ENCODE measurements around the gene KCMF1. TPM values are rescaled to one million over a fixed set of nuclear protein-coding genes. Genes with fewer than 3 reads are reported as not detected.

The KCMF1 gene
- total and polyA plus RNA-seq, 2 of the 13 experiments (the other 11 are each of a cell fraction or from before 2014, with no cell fraction given), result 62.1 to 116 TPM

DNA sequence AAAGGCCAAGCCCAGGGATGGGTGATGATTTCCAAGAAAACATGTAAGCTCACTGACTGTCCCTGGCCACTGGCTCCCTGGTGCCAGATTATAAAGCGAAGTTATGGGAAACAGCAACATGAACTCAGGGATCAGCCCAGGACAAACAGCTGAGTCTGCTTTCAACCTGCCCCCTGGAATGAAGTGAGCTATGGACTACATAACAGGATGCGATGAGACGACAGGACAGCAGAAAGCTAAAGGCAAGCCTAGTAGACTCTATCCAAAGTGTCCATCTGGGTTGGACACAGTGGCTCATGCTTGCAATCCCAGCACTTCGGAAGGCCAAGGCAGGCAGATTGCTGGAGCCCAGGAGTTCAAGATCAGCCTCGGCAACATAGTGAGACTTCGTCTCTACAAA is 16.6 kb upstream of the KCMF1 start (continued):
- peak; percentile 13; the same call in 1 of the 2 replicates for TF ChIP-seq FOSL2 (CRISPR knock-in tag; IDR thresholded peaks at IDR 0.05)
- TF ChIP-seq SAFB2 (CRISPR knock-in tag; IDR thresholded peaks at IDR 0.05; ENCODE audit: borderline replicate concordance, low read depth), result no peak
- TF ChIP-seq ZNF782 (CRISPR knock-in tag; IDR thresholded peaks at IDR 0.05; ENCODE audit: borderline replicate concordance), result no peak
- peak; percentile 45; the same call in 1 of the 2 replicates for TF ChIP-seq MIER2 (CRISPR knock-in tag; IDR thresholded peaks at IDR 0.05)
- no peak for TF ChIP-seq GTF2F1 (IDR thresholded peaks at IDR 0.05; ENCODE audit: low read length)
- TF ChIP-seq, protein P1, sequence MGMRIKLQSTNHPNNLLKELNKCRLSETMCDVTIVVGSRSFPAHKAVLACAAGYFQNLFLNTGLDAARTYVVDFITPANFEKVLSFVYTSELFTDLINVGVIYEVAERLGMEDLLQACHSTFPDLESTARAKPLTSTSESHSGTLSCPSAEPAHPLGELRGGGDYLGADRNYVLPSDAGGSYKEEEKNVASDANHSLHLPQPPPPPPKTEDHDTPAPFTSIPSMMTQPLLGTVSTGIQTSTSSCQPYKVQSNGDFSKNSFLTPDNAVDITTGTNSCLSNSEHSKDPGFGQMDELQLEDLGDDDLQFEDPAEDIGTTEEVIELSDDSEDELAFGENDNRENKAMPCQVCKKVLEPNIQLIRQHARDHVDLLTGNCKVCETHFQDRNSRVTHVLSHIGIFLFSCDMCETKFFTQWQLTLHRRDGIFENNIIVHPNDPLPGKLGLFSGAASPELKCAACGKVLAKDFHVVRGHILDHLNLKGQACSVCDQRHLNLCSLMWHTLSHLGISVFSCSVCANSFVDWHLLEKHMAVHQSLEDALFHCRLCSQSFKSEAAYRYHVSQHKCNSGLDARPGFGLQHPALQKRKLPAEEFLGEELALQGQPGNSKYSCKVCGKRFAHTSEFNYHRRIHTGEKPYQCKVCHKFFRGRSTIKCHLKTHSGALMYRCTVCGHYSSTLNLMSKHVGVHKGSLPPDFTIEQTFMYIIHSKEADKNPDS (CRISPR knock-in tag; IDR thresholded peaks at IDR 0.05), result 0 out of 2 replicates have a peak, but pooled peaks have one; percentile 58
- TF ChIP-seq, protein P2, sequence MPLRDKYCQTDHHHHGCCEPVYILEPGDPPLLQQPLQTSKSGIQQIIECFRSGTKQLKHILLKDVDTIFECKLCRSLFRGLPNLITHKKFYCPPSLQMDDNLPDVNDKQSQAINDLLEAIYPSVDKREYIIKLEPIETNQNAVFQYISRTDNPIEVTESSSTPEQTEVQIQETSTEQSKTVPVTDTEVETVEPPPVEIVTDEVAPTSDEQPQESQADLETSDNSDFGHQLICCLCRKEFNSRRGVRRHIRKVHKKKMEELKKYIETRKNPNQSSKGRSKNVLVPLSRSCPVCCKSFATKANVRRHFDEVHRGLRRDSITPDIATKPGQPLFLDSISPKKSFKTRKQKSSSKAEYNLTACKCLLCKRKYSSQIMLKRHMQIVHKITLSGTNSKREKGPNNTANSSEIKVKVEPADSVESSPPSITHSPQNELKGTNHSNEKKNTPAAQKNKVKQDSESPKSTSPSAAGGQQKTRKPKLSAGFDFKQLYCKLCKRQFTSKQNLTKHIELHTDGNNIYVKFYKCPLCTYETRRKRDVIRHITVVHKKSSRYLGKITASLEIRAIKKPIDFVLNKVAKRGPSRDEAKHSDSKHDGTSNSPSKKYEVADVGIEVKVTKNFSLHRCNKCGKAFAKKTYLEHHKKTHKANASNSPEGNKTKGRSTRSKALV (CRISPR knock-in tag; IDR thresholded peaks at IDR 0.05), result no peak
- TF ChIP-seq CEBPG (CRISPR knock-in tag; IDR thresholded peaks at IDR 0.05), result peak; percentile 38; the same call in 1 of the 2 replicates
- TF ChIP-seq RARA (CRISPR knock-in tag; IDR thresholded peaks at IDR 0.05), result peak; percentile 61
- peak; percentile 34; the same call in 1 of the 2 replicates for TF ChIP-seq ZNF598 (CRISPR knock-in tag; IDR thresholded peaks at IDR 0.05; ENCODE audit: borderline replicate concordance)
- no peak for TF ChIP-seq ZSCAN31 (CRISPR knock-in tag; IDR thresholded peaks at IDR 0.05; ENCODE audit: low read depth)
- no peak for TF ChIP-seq JUNB (CRISPR knock-in tag; IDR thresholded peaks at IDR 0.05; ENCODE audit: borderline replicate concordance)
- peak; percentile 89; the same call in 1 of the 2 replicates for TF ChIP-seq RXRB (CRISPR knock-in tag; IDR thresholded peaks at IDR 0.05; ENCODE audit: borderline replicate concordance)
- no peak for TF ChIP-seq SALL2 (CRISPR knock-in tag; IDR thresholded peaks at IDR 0.05)
- TF ChIP-seq ZNF83 (CRISPR knock-in tag; IDR thresholded peaks at IDR 0.05; ENCODE audit: borderline replicate concordance), result no peak
- TF ChIP-seq ZBTB21 (CRISPR knock-in tag; IDR thresholded peaks at IDR 0.05), result no peak
- TF ChIP-seq ZNF3 (CRISPR knock-in tag; IDR thresholded peaks at IDR 0.05), result 0 out of 2 replicates have a peak, but pooled peaks have one; percentile 15
- TF ChIP-seq, protein P3, sequence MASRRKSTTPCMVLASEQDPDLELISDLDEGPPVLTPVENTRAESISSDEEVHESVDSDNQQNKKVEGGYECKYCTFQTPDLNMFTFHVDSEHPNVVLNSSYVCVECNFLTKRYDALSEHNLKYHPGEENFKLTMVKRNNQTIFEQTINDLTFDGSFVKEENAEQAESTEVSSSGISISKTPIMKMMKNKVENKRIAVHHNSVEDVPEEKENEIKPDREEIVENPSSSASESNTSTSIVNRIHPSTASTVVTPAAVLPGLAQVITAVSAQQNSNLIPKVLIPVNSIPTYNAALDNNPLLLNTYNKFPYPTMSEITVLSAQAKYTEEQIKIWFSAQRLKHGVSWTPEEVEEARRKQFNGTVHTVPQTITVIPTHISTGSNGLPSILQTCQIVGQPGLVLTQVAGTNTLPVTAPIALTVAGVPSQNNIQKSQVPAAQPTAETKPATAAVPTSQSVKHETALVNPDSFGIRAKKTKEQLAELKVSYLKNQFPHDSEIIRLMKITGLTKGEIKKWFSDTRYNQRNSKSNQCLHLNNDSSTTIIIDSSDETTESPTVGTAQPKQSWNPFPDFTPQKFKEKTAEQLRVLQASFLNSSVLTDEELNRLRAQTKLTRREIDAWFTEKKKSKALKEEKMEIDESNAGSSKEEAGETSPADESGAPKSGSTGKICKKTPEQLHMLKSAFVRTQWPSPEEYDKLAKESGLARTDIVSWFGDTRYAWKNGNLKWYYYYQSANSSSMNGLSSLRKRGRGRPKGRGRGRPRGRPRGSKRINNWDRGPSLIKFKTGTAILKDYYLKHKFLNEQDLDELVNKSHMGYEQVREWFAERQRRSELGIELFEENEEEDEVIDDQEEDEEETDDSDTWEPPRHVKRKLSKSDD (CRISPR knock-in tag; IDR thresholded peaks at IDR 0.05; ENCODE audit: low read depth), result no peak
- peak; percentile 65; the same call in 1 of the 2 replicates for TF ChIP-seq ZMYM3 (CRISPR knock-in tag; IDR thresholded peaks at IDR 0.05)
- TF ChIP-seq HNF4A (CRISPR knock-in tag; IDR thresholded peaks at IDR 0.05), result peak; percentile 71
- TF ChIP-seq ZNF891 (CRISPR knock-in tag; IDR thresholded peaks at IDR 0.05), result no peak
- no peak for TF ChIP-seq ZNF615 (CRISPR knock-in tag; IDR thresholded peaks at IDR 0.05; ENCODE audit: borderline replicate concordance)
- TF ChIP-seq ZNF256 (CRISPR knock-in tag; conservative IDR thresholded peaks at IDR 0.05), result no peak
- no peak for TF ChIP-seq HOXD1 (CRISPR knock-in tag; IDR thresholded peaks at IDR 0.05)
- peak; percentile 71 for TF ChIP-seq MAFF (IDR thresholded peaks at IDR 0.05; ENCODE audit: low read depth, low read length)
- no peak for TF ChIP-seq ARNT2 (CRISPR knock-in tag; IDR thresholded peaks at IDR 0.05; ENCODE audit: low read depth)
- TF ChIP-seq PRPF4 (IDR thresholded peaks at IDR 0.05; ENCODE audit: low read depth, low read length, poor library complexity, severe bottlenecking), result no peak
